ENCODE data around the gene NCAPG2. TPM values are rescaled to one million over a fixed set of nuclear protein-coding genes. Genes with fewer than 3 reads are reported as not detected.

NCAPG2 gene
- total and polyA plus RNA-seq, 2 experiments from 2014 or later: 38.7 to 91.2 TPM

- Histone ChIP-seq H3F3A (replicated peaks; ENCODE audit: low read depth) (peaks cover 4% of the 10 kb centered on the region; the same call in 1 of the 2 replicates), H4K20me1 (replicated peaks; ENCODE audit: insufficient read depth) (no peaks in the 10 kb centered on the region), H3K36me3 (ENCODE audit: insufficient read depth) (no peaks in the 10 kb centered on the region), H3K4me2 (no peak overlapping the region), H3K27ac (ENCODE audit: low read depth) (no peak overlapping the region), H3K79me2 (replicated peaks; ENCODE audit: insufficient read depth) (no peaks in the 10 kb centered on the region), H3K4me1 (ENCODE audit: insufficient read depth) (no peaks in the 10 kb centered on the region), H3K27me3 (ENCODE audit: insufficient read depth) (no peaks in the 10 kb centered on the region), H2AFZ (no peak overlapping the region), H3K4me3 (no peak overlapping the region), H3K9me2 (ENCODE audit: insufficient read depth) (0 out of 2 replicates have a peak, but pooled peaks cover 4% of the 10 kb centered on the region)
- Mint-ChIP-seq H3K9me3 (no peaks in the 10 kb centered on the region), H3K27ac (no peak overlapping the region), H3K27me3 (ENCODE audit: insufficient read depth, low read depth, poor library complexity) (peaks cover 10% of the 10 kb centered on the region), H3K4me1 (peaks cover 4% of the 10 kb centered on the region), H3K4me3 (no peak overlapping the region), H3K36me3 (ENCODE audit: low read depth) (no peaks in the 10 kb centered on the region; the same call in 2 of the 3 replicates)
- DNase-seq (ENCODE audit: low spot score) (no peak), ATAC-seq (peak; percentile 39; the same call in 1 of the 3 replicates)
- TF ChIP-seq, protein P1, sequence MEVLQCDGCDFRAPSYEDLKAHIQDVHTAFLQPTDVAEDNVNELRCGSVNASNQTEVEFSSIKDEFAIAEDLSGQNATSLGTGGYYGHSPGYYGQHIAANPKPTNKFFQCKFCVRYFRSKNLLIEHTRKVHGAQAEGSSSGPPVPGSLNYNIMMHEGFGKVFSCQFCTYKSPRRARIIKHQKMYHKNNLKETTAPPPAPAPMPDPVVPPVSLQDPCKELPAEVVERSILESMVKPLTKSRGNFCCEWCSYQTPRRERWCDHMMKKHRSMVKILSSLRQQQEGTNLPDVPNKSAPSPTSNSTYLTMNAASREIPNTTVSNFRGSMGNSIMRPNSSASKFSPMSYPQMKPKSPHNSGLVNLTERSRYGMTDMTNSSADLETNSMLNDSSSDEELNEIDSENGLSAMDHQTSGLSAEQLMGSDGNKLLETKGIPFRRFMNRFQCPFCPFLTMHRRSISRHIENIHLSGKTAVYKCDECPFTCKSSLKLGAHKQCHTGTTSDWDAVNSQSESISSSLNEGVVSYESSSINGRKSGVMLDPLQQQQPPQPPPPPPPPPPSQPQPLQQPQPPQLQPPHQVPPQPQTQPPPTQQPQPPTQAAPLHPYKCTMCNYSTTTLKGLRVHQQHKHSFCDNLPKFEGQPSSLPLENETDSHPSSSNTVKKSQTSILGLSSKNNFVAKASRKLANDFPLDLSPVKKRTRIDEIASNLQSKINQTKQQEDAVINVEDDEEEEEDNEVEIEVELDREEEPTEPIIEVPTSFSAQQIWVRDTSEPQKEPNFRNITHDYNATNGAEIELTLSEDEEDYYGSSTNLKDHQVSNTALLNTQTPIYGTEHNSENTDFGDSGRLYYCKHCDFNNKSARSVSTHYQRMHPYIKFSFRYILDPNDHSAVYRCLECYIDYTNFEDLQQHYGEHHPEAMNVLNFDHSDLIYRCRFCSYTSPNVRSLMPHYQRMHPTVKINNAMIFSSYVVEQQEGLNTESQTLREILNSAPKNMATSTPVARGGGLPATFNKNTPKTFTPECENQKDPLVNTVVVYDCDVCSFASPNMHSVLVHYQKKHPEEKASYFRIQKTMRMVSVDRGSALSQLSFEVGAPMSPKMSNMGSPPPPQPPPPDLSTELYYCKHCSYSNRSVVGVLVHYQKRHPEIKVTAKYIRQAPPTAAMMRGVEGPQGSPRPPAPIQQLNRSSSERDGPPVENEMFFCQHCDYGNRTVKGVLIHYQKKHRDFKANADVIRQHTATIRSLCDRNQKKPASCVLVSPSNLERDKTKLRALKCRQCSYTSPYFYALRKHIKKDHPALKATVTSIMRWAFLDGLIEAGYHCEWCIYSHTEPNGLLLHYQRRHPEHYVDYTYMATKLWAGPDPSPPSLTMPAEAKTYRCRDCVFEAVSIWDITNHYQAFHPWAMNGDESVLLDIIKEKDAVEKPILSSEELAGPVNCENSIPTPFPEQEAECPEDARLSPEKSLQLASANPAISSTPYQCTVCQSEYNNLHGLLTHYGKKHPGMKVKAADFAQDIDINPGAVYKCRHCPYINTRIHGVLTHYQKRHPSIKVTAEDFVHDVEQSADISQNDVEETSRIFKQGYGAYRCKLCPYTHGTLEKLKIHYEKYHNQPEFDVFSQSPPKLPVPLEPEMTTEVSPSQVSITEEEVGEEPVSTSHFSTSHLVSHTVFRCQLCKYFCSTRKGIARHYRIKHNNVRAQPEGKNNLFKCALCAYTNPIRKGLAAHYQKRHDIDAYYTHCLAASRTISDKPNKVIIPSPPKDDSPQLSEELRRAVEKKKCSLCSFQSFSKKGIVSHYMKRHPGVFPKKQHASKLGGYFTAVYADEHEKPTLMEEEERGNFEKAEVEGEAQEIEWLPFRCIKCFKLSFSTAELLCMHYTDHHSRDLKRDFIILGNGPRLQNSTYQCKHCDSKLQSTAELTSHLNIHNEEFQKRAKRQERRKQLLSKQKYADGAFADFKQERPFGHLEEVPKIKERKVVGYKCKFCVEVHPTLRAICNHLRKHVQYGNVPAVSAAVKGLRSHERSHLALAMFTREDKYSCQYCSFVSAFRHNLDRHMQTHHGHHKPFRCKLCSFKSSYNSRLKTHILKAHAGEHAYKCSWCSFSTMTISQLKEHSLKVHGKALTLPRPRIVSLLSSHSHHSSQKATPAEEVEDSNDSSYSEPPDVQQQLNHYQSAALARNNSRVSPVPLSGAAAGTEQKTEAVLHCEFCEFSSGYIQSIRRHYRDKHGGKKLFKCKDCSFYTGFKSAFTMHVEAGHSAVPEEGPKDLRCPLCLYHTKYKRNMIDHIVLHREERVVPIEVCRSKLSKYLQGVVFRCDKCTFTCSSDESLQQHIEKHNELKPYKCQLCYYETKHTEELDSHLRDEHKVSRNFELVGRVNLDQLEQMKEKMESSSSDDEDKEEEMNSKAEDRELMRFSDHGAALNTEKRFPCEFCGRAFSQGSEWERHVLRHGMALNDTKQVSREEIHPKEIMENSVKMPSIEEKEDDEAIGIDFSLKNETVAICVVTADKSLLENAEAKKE (CRISPR knock-in tag; IDR thresholded peaks at IDR 0.05): no peak
- TF ChIP-seq POLR2AphosphoS5 (IDR thresholded peaks at IDR 0.05; ENCODE audit: low read depth) (no peak), NANOG (IDR thresholded peaks at IDR 0.05; ENCODE audit: borderline replicate concordance) (no peak), STAT1 (IDR thresholded peaks at IDR 0.05; ENCODE audit: unreplicated experiment) (no peak)
Observed at GRCh38 chr7:158723714-158724385, 19.2 kb upstream of the NCAPG2 start.

- Histone ChIP-seq H3K9me2 (ENCODE audit: insufficient read depth) (0 out of 2 replicates have a peak, but pooled peaks cover under 1% of the 10 kb centered on the region), H3F3A (replicated peaks; ENCODE audit: low read depth) (peaks cover 4% of the 10 kb centered on the region; the same call in 1 of the 2 replicates), H3K4me1 (ENCODE audit: insufficient read depth) (no peaks in the 10 kb centered on the region), H4K20me1 (replicated peaks; ENCODE audit: insufficient read depth) (no peaks in the 10 kb centered on the region), H3K79me2 (replicated peaks; ENCODE audit: insufficient read depth) (no peaks in the 10 kb centered on the region), H2AFZ (no peak overlapping the region), H3K4me3 (no peak overlapping the region), H3K27me3 (ENCODE audit: insufficient read depth) (no peaks in the 10 kb centered on the region), H3K4me2 (no peak overlapping the region), H3K36me3 (ENCODE audit: insufficient read depth) (no peaks in the 10 kb centered on the region), H3K27ac (ENCODE audit: low read depth) (no peak overlapping the region)
- no peak overlapping the region for H3K27ac Mint-ChIP-seq
- no peak overlapping the region for H3K4me3 Mint-ChIP-seq
- H3K36me3 Mint-ChIP-seq (ENCODE audit: low read depth): no peaks in the 10 kb centered on the region
- no peaks in the 10 kb centered on the region for H3K9me3 Mint-ChIP-seq
- DNase-seq (ENCODE audit: low spot score): no peak
- ATAC-seq: no peak
- H3K4me1 Mint-ChIP-seq: no peaks in the 10 kb centered on the region; the same call in 2 of the 3 replicates
- peaks cover 7% of the 10 kb centered on the region for H3K27me3 Mint-ChIP-seq (ENCODE audit: insufficient read depth, low read depth, poor library complexity)
- no peak for TF ChIP-seq CTCF (conservative IDR thresholded peaks at IDR 0.05; ENCODE audit: low read depth in 2 of 2)
Observed at GRCh38 chr7:158723266-158723665, 18.7 kb upstream of the NCAPG2 start.

Measured in GM23338 (cell line).